CD8-positive, alpha-beta memory T cell (primary cell): ENCODE data around the gene PDCD5. TPM values are rescaled to one million over a fixed set of nuclear protein-coding genes. Genes with fewer than 3 reads are reported as not detected.

Source experiments
- CTCF ChIA-PET: fragments of 350-600 bp; sonication (Branson Sonifier 250); formaldehyde crosslinking; loops from one replicate; lab custom pipeline; 2021; ENCODE audit warnings: antibody characterized with exemption; lab: Charles Lee
- POLR2A ChIA-PET: fragments of 350-600 bp; sonication (Branson Sonifier 250); formaldehyde crosslinking; loops from one replicate; lab custom pipeline; 2021; ENCODE audit warnings: antibody characterized with exemption; lab: Charles Lee
- DNase-seq, 5 donors: peaks; one replicate each; pipeline versions ENCODE4 v3.0.0 to v3.0.0-alpha.2; 2020 to 2022; ENCODE audit warnings: mixed read lengths in 1 of 5
- H3K27ac ChIP-seq: one replicate; pipeline ENCODE4 v1.7.0; 2013; ENCODE audit warnings: low read depth, mild to moderate bottlenecking, low read length, moderate library complexity
- H3K27me3 ChIP-seq: 2 replicates; pipeline ENCODE4 v1.7.0; 2013; ENCODE audit warnings: low read length, mild to moderate bottlenecking; ENCODE audit not compliant: insufficient read depth, poor library complexity, severe bottlenecking
- H3K36me3 ChIP-seq: 2 replicates; pipeline ENCODE4 v1.7.0; 2013; ENCODE audit warnings: mild to moderate bottlenecking, low read length, moderate library complexity; ENCODE audit not compliant: insufficient read depth
- H3K4me1 ChIP-seq: 2 replicates; pipeline ENCODE4 v1.7.0; 2013; ENCODE audit warnings: mild to moderate bottlenecking, low read length, moderate library complexity; ENCODE audit not compliant: insufficient read depth
- H3K4me3 ChIP-seq: 2 replicates; pipeline ENCODE4 v1.7.0; 2013; ENCODE audit warnings: mild to moderate bottlenecking, low read length
- H3K9me3 ChIP-seq: 2 replicates; pipeline ENCODE4 v1.7.0; 2013; ENCODE audit warnings: mild to moderate bottlenecking, low read length
- H3K27ac Mint-ChIP-seq, 8 donors: one replicate each; pipeline ENCODE4 v1.8.0; 2020 to 2021; ENCODE audit warnings: mixed read lengths in 8 of 8, mild to moderate bottlenecking in 6 of 8, inconsistent platforms in 3 of 8, moderate library complexity in 3 of 8
- H3K27me3 Mint-ChIP-seq, 2 donors: one replicate each; pipeline ENCODE4 v1.8.0; 2020 to 2021; ENCODE audit warnings: mixed read lengths in 2 of 2, mild to moderate bottlenecking in 1 of 2, moderate library complexity in 1 of 2
- H3K36me3 Mint-ChIP-seq, 3 donors: one replicate each; pipeline ENCODE4 v1.8.0; 2020 to 2021; ENCODE audit warnings: mixed read lengths in 3 of 3, inconsistent platforms in 1 of 3, mild to moderate bottlenecking in 1 of 3
- H3K4me1 Mint-ChIP-seq, 3 donors: one replicate each; pipeline ENCODE4 v1.8.0; 2020 to 2021; ENCODE audit warnings: mixed read lengths in 3 of 3, inconsistent platforms in 1 of 3, mild to moderate bottlenecking in 1 of 3
- H3K4me3 Mint-ChIP-seq, 7 donors: one replicate each; pipeline ENCODE4 v1.8.0; 2020 to 2021; ENCODE audit warnings: mixed read lengths in 7 of 7, mild to moderate bottlenecking in 6 of 7, moderate library complexity in 4 of 7, inconsistent platforms in 2 of 7
- H3K9me3 Mint-ChIP-seq, 5 donors: one replicate each; pipeline ENCODE4 v1.8.0; 2020 to 2022; ENCODE audit warnings: mixed read lengths in 5 of 5, mild to moderate bottlenecking in 3 of 5, moderate library complexity in 2 of 5, inconsistent platforms in 1 of 5
- polyA plus RNA-seq: library from polyadenylated mRNA; unstranded; fragments of 300-500 nt; fragmentation: Illumina TruSeq; gene quantifications from one replicate; pipeline ENCODE4 v1.2.3, GENCODE V29; 2021
- total RNA-seq, 2 experiments: library from RNA; stranded (reverse); gene quantifications; one replicate each; pipeline ENCODE4 v1.2.3, GENCODE V29; 2021

The PDCD5 gene
- total and polyA plus RNA-seq, 3 experiments from 2014 or later = 140 to 281 (median 269) TPM

DNA sequence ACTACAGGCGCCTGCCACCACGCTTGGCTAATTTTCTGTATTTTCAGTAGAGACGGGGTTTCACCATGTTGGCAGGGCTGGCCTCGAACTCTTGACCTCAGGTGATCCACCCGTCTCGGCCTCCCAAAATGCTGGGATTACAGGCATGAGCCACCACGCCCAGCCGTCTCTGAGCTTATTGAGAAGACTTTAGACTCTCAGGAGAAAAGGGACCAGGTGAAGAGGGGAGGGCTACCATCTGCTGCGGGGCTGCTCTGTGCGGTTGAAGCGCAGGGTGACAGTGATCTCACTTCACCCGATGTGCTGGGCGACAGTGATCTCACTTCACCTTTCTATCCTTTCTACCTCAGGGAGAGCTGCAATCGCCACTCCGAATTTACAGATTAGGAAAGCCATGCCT lies 25.3 kb downstream of the PDCD5 start:
- DNase-seq = no peak
- Histone ChIP-seq H3K36me3 (peaks cover 12% of the 10 kb centered on the region), H3K27me3 (no peaks in the 10 kb centered on the region), H3K9me3 (no peaks in the 10 kb centered on the region), H3K4me1 (no peaks in the 10 kb centered on the region), H3K27ac (no peak overlapping the region), H3K4me3 (no peak overlapping the region)
- POLR2A ChIA-PET = no interaction called here
- no peaks in the 10 kb centered on the region for H3K9me3 Mint-ChIP-seq
- no peaks in the 10 kb centered on the region for H3K4me1 Mint-ChIP-seq
- peak overlapping the region in 1 of 8 donors; percentile 73 for H3K27ac Mint-ChIP-seq
- CTCF ChIA-PET = interaction anchor here (0.7 kb wide), 2 partner anchors 55 to 457 kb away, joined by 3 read pairs; no protein-coding TSS in a partner anchor
- no peak overlapping the region for H3K4me3 Mint-ChIP-seq
- H3K36me3 Mint-ChIP-seq = peaks cover 4 to 69% (median 12%) of the 10 kb centered on the region in 3 donors
- no peaks in the 10 kb centered on the region for H3K27me3 Mint-ChIP-seq

DNA sequence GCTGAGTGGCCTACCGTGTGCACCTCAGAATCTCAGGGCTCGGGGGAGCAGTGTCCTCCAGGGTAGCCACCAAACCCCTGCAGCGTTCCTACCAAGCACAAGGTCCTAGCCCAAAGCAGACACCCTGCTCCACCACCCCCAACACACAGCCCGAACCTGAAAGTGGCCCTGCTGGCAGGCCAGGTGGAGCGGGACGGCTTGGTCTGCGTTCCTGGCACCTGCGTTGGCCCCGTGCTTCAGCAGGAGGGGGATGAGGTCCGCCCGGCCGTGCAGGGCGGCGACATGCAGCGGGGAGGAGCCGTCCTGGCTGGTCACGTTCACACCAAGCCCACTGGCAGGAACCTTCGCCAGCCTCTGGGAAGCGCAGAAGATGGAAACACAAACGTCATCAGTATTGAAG lies 26.5 kb downstream of the PDCD5 start:
- H3K27ac Mint-ChIP-seq = no peak overlapping the region
- no peaks in the 10 kb centered on the region for H3K4me1 Mint-ChIP-seq
- ChIA-PET CTCF (interaction anchor here (0.7 kb wide), 1 partner anchor 35 kb away, joined by 3 read pairs; no protein-coding TSS in a partner anchor), POLR2A (no interaction called here)
- no peaks in the 10 kb centered on the region for H3K9me3 ChIP-seq
- no peaks in the 10 kb centered on the region for H3K27me3 Mint-ChIP-seq
- no peak overlapping the region for H3K4me3 Mint-ChIP-seq
- H3K27me3 ChIP-seq = no peaks in the 10 kb centered on the region
- H3K27ac ChIP-seq = no peak overlapping the region
- H3K9me3 Mint-ChIP-seq = no peaks in the 10 kb centered on the region
- no peak for DNase-seq
- H3K4me1 ChIP-seq = no peaks in the 10 kb centered on the region
- no peak overlapping the region for H3K4me3 ChIP-seq
- H3K36me3 ChIP-seq = peaks cover 19% of the 10 kb centered on the region
- H3K36me3 Mint-ChIP-seq = peaks cover 4 to 66% (median 15%) of the 10 kb centered on the region in 3 donors

DNA sequence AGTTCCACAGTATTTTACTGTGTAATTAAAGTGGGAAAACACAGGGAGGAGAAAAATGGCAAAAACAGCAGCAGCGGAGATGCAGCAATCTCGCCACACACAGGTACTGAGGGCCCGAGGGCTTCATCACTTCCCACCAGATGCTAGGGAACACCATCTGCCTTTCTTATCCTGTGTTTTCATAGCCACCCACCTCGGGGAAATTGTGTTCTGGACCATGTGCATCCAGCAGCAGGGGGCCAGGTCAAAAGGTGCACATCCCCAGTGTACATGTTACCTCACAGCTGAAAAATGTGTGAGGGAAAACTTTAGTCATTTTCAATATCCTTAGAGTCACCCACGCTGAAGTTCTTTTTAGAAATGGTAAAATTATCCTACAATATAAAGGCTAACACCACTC lies 30.2 kb downstream of the PDCD5 start:
- no peak for DNase-seq
- CTCF ChIA-PET = no interaction called here

DNA sequence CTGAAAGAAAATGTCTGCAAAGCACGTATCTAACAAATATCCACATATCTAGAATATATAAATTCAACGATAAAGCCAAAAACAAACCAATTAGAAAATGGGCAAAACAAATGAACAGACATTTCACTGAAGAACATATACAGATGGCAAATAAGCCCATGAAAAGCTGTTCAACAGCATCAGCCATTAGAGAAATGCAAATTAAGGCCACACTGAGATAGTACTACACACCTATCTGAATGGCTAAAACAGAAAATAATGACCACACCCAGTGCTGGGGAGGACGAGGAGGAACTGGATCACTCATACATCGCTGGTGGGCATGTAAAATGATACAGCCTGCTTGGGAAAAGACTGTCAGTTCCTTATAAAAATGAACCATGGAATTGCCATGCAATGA lies 32.0 kb downstream of the PDCD5 start:
- ChIA-PET CTCF (no interaction called here), POLR2A (no interaction called here)
- Histone ChIP-seq H3K9me3 (no peaks in the 10 kb centered on the region), H3K36me3 (peaks cover 20% of the 10 kb centered on the region), H3K4me3 (no peak overlapping the region), H3K27ac (no peak overlapping the region), H3K4me1 (no peaks in the 10 kb centered on the region), H3K27me3 (no peaks in the 10 kb centered on the region)
- no peak for DNase-seq
- Mint-ChIP-seq H3K36me3 (peaks cover 25 to 65% (median 28%) of the 10 kb centered on the region in 3 donors), H3K27ac (no peak overlapping the region), H3K27me3 (no peaks in the 10 kb centered on the region), H3K9me3 (no peaks in the 10 kb centered on the region), H3K4me3 (no peak overlapping the region), H3K4me1 (no peaks in the 10 kb centered on the region)

More for the DNA sequence above, 30.2 kb downstream of the PDCD5 start:
- H3K4me1 Mint-ChIP-seq = no peaks in the 10 kb centered on the region
- H3K36me3 Mint-ChIP-seq = peaks cover 19 to 70% (median 28%) of the 10 kb centered on the region in 3 donors
- POLR2A ChIA-PET = no interaction called here
- no peaks in the 10 kb centered on the region for H3K4me1 ChIP-seq
- no peaks in the 10 kb centered on the region for H3K27me3 Mint-ChIP-seq
- no peak overlapping the region for H3K27ac Mint-ChIP-seq
- no peaks in the 10 kb centered on the region for H3K9me3 Mint-ChIP-seq
- peaks cover 19% of the 10 kb centered on the region for H3K36me3 ChIP-seq
- H3K9me3 ChIP-seq = no peaks in the 10 kb centered on the region
- no peak overlapping the region for H3K4me3 ChIP-seq
- no peak overlapping the region for H3K27ac ChIP-seq
- H3K27me3 ChIP-seq = no peaks in the 10 kb centered on the region
- H3K4me3 Mint-ChIP-seq = no peak overlapping the region

DNA sequence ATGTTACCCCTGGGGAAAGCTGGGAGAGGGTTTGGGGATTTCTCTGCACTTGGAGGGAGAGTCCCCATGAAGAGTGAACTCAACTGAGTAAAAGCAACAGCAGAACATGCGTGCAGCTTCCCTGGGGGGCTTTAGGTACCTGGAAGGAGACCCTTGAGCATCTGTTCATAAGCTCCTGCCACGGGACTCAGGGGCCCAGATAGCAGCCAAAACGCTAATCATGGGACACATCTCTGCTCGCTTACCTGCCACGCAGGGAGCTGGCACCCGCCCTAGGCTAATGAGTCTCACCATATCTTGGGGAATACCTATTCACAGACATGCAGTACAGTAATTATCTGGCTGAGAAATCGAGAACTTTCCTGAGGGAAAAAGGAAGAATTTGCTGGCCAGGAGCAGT lies 33.9 kb downstream of the PDCD5 start:
- Histone ChIP-seq H3K9me3 (no peaks in the 10 kb centered on the region), H3K36me3 (peaks cover 20% of the 10 kb centered on the region), H3K4me3 (no peak overlapping the region), H3K4me1 (no peaks in the 10 kb centered on the region), H3K27ac (no peak overlapping the region), H3K27me3 (no peaks in the 10 kb centered on the region)
- H3K36me3 Mint-ChIP-seq = peaks cover 21 to 70% (median 29%) of the 10 kb centered on the region in 3 donors
- no peaks in the 10 kb centered on the region for H3K4me1 Mint-ChIP-seq
- no peak overlapping the region for H3K4me3 Mint-ChIP-seq
- no peak for DNase-seq
- CTCF ChIA-PET = no interaction called here
- H3K9me3 Mint-ChIP-seq = no peaks in the 10 kb centered on the region
- POLR2A ChIA-PET = no interaction called here
- no peak overlapping the region for H3K27ac Mint-ChIP-seq
- no peaks in the 10 kb centered on the region for H3K27me3 Mint-ChIP-seq

DNA sequence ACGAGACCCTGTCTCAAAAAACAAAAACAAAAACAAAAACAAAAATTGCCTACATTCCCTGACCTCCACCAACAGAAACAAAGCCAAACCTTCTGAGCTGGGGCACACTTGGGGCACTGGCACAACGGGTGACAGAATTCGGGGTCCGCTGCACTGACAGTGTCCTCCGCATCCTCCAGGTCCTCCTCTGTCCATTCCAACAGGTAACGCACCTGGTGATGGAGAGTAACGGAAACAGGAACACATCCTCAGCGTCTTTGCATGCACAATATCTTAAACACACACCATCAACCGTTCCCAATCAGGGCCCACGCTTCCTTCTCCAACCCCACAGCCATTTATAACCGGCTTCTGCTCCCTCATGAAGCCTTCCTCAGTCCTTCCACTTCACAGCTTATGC lies 34.6 kb downstream of the PDCD5 start:
- Mint-ChIP-seq H3K27ac (no peak overlapping the region), H3K27me3 (no peaks in the 10 kb centered on the region), H3K36me3 (peaks cover 21 to 71% (median 29%) of the 10 kb centered on the region in 3 donors), H3K4me1 (no peaks in the 10 kb centered on the region), H3K9me3 (no peaks in the 10 kb centered on the region), H3K4me3 (no peak overlapping the region)
- Histone ChIP-seq H3K9me3 (no peaks in the 10 kb centered on the region), H3K4me3 (no peak overlapping the region), H3K4me1 (no peaks in the 10 kb centered on the region), H3K27ac (no peak overlapping the region), H3K27me3 (no peaks in the 10 kb centered on the region), H3K36me3 (peaks cover 20% of the 10 kb centered on the region)
- ChIA-PET POLR2A (no interaction called here), CTCF (no interaction called here)
- no peak for DNase-seq

DNA sequence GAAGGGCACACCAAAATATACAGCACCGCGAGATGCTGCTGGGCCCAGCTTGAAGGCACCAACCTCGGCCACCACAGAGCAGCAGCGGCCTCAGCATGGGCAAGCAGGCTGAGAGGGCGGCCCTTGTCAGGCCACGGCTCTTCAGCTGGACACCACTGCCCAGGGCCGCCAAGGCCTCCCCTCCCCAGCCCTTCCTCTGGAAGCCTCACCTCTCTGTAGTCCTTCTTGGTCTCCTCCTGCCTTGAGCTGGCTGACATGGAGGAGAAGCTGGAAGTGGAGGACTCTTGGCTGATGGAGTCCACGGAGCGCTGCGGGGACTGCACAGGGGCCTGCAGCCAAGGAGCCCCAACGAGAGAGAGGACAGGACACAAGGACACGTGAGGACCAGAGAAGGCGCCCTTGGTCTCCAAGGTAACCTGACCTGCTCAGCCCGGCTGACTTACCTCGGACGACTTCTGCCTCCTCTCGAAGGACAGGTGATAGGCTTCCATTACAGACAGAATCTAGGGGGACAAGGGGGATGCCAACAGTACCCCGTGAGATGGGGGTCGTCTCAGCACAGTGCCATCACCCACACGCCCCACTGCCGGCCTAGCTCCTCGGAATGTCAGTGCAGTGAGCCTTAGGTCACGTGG lies 38.2 kb downstream of the PDCD5 start:
- H3K4me3 Mint-ChIP-seq = no peak overlapping the region
- Histone ChIP-seq H3K9me3 (no peaks in the 10 kb centered on the region), H3K4me3 (no peak overlapping the region), H3K27ac (no peak overlapping the region), H3K36me3 (peaks cover 27% of the 10 kb centered on the region), H3K4me1 (no peaks in the 10 kb centered on the region), H3K27me3 (no peaks in the 10 kb centered on the region)
- POLR2A ChIA-PET = no interaction called here
- peaks cover 25 to 79% (median 32%) of the 10 kb centered on the region in 3 donors for H3K36me3 Mint-ChIP-seq
- DNase-seq = no peak
- H3K9me3 Mint-ChIP-seq = no peaks in the 10 kb centered on the region
- no peaks in the 10 kb centered on the region for H3K4me1 Mint-ChIP-seq
- CTCF ChIA-PET = no interaction called here
- H3K27me3 Mint-ChIP-seq = no peaks in the 10 kb centered on the region
- no peak overlapping the region for H3K27ac Mint-ChIP-seq

DNA sequence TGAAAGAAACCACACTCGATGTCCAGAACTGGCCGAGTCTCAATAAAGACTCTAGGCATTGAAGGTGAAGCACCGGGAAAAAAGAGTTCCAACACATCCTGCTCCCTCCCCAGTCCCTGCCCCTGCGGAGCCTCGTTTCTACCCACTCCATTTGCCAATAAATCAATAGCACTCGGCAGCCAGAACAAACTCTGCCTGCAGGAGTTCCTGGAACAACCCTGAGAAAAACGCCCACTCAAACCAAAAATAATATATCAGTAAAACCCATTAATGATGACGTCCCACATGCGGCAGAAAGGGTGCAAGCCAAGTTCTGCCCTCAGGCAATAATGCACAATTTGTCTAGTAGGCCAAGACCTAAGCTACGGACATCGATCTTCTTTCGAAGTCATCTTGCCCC lies 41.0 kb downstream of the PDCD5 start:
- Mint-ChIP-seq H3K9me3 (no peaks in the 10 kb centered on the region), H3K4me3 (peak overlapping the region in 1 of 7 donors; percentile 51), H3K27me3 (no peaks in the 10 kb centered on the region), H3K4me1 (no peaks in the 10 kb centered on the region), H3K36me3 (peaks cover 18 to 75% (median 18%) of the 10 kb centered on the region in 3 donors), H3K27ac (peak overlapping the region in 1 of 8 donors; percentile 8)
- CTCF ChIA-PET = no interaction called here
- POLR2A ChIA-PET = no interaction called here
- Histone ChIP-seq H3K4me1 (no peaks in the 10 kb centered on the region), H3K36me3 (peaks cover 21% of the 10 kb centered on the region), H3K27ac (no peak overlapping the region), H3K4me3 (no peak overlapping the region), H3K9me3 (no peaks in the 10 kb centered on the region), H3K27me3 (no peaks in the 10 kb centered on the region)
- no peak for DNase-seq
